ENCODE data around the gene SAP30BP.

GRCh38 chr17:75701288-75701687 is 34.1 kb downstream of the SAP30BP start:
- no peak for TF ChIP-seq POLR2A (IDR thresholded peaks at IDR 0.05; ENCODE audit: low read depth, low read length)
- no peak for TF ChIP-seq CTCF (IDR thresholded peaks at IDR 0.05; ENCODE audit: extremely low read depth in 1 of 2, insufficient read depth in 1 of 2, low read depth in 1 of 2, low read length in 2 of 2)
- TF ChIP-seq POLR2AphosphoS5 (IDR thresholded peaks at IDR 0.05; ENCODE audit: insufficient read depth, low read depth, low read length): no peak
- no peak for TF ChIP-seq MAX (IDR thresholded peaks at IDR 0.05; ENCODE audit: insufficient read depth, insufficient read length)
- TF ChIP-seq EZH2 (IDR thresholded peaks at IDR 0.05; ENCODE audit: borderline replicate concordance, low read depth, low read length, severe bottlenecking): no peak

All from endothelial cell of umbilical vein (primary cell).